HG02763 (cell line): Measurements from ENCODE around the gene USP10.

Experiments used
- ATAC-seq: cut with Tn5 transposase; IDR thresholded peaks from one replicate; pipeline ENCODE4 v1.9.1; 2021; ENCODE audit warnings: mild to moderate bottlenecking, moderate library complexity; ENCODE audit not compliant: unreplicated experiment

Gene USP10

DNA sequence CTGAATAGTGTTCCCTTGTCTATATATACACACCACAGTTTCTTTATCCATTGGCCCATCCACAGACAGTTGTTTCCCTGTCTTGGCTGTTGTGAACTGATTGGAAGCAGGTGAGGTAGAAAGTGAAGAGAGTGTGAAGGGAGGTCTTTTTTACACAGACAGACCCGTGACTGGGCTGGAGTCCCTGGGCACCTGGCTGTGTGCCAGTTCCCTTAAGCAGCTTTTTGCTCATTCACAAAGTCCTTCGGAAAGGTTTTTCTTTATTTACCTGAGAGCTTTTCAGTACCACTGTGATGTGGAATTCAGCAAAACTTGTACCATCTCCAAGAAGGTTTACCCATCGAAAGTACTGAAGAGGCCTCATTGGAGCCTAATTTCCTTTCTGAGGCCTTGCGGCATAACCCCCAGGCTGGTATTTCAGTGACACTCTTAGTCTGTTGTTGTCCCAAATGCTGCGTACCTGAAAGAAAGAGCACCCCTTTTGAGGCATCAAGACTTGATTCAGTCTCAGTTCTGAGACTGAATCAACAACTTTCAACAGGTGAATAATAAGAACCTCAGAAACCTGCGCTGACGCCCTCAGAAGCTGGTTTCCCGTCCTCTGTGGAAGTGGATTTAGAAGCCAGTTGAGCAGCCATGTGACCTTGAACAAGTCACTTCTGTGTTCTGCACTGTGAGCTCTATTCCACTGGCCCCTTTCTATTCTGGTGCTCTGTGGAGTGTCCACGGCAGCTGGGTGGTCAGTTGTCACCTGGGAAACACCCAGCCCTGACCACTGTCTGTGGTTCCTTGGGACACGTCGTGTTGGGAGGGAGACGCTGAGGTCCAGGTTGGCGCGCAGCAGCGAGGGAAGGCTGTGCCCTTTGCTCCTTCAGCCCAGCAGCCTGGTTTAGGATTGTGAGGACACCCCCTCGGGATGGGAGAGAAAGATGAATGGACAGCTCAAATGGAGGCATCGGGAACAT lies 66.1 kb downstream of the USP10 start:
- ATAC-seq, result no peak

DNA sequence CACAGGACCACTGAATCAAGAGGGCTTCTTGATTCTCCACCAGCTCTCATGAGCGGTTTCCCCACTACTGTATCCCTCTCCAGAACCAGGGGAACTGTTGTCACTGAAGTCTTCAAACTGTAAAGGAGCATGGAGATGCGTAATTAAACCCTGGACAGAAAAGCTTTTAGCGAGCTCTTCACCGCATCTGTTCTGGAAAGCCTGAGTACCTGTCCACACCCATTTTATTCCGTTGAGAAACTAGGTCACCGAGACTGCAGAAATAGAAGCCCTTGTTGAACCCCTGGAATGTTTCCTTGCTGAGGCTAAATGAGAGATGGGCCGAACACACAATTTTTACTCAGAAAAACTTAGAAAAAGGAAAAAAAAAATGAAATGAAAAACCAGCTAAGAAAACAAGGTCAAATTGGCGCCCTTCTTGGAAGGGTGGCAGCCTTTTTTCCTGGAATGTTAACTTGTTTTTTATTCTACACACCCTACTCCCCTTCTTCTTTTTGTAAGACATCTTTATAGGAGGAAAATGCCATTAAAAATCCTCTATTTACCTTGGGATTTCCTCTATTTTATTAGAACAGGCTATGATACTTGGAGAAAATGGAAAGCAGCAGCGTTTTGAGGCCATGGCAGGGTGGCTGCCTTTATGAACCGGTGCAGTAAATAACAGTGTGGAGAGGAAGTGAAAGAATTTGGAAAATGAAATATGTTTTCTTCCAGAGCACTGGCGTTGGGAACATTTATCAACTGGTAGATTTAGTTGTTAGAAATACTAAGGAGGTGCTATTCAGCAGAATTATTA lies 67.4 kb downstream of the USP10 start:
- no peak for ATAC-seq

DNA sequence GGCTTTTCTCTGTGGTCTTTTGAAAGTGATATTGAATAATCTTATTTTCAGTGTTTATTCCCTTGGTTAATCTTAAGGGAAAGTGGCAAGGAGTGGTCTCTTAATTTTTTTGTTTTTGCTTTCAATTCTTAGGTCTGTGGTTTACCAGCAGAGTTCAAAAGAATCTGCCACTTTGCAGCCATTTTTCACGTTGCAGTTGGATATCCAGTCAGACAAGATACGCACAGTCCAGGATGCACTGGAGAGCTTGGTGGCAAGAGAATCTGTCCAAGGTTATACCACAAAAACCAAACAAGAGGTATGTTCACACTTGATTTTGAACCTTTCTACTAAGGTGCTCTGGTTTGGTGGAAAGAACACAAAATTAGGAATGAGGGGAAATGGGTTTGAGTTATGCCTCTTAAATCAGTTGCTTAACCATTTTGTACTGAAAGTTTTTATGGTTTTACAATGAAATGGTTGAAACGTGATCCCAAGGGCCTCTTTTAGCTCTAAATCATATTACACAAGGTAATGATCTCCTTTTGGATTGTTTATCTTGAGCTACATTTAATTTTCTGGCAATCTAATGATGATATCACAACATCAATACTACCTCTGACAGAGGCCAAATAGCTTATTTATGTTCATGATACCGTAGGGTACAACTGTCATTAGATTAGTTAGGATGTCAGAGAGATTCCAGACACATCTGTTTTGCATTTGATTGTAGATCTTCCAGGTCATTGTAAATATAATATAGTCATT lies 68.4 kb downstream of the USP10 start:
- ATAC-seq, result no peak

GRCh38 chr16:84768808-84769197 lies 69.0 kb downstream of the USP10 start:
- no peak for ATAC-seq

- no peak for ATAC-seq
Observed at GRCh38 chr16:84769416-84769815, 69.6 kb downstream of the USP10 start.

DNA sequence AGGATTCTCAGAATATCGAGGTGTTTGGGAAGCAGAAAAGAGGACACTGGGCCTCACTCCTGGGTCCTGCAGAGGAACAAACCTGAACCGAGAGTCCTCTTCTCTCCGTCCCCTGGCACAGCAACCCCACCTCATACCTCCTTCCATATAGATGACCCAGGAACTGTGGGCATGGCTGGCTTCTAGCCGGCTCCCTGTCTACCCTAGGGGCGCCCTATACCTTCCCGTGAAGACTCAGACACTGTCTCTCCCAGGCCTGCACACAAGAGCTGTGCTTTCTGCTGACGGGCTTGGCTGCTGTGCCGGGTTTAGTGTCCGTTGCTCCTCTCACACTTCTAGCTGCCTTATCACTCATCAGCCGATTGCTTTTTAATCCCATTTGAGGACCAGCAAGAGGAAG lies 73.5 kb downstream of the USP10 start:
- ATAC-seq, result no peak

GRCh38 chr16:84774810-84775209 lies 75.0 kb downstream of the USP10 start:
- no peak for ATAC-seq

DNA sequence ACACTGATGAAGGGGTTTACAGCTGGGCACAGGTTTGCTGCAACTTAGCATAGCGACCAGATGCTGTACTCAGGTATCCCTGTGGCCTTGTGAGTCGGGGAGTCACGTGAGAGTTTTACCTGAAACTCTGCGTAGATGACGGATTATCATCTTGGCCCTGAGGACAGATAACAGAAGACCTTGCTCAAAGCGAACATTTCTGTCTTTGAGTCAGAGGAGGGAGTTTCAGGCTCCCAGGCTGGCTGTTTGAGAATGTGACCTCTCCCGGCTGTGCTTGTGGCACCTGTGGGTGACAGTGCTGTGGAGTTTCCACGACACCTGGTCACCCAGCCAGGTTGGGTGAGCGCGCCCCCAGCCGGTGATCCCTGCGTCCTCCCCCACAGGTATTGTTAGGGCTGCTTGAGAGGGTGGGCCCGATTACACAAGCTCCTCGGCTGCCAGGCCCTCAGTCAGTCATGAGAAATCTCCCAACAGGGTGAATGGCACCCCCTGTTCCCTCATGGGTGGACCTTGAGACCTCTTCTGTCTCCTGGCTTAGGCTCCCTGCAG lies 75.5 kb downstream of the USP10 start:
- no peak for ATAC-seq

DNA sequence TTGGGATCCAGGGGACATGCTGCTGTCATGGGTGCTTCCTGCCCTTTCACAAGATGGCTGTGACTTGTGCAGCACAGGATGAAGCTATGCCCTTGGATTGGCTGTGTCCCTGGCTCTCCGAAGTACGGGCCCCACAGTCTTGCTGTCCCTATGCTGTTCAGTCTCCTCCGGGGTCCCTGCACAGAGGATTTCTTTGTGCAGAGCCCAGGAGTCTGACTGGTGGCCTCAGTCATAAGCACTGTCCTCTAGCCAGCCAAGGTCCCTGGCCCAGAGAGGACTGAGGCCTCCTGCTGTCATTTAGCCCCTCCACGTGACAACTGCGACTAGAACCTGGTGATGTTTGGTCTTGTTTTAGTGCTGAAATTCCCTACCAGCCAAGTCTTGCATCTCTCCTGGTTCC lies 77.6 kb downstream of the USP10 start:
- no peak for ATAC-seq

- ATAC-seq, result no peak
Observed at GRCh38 chr16:84778720-84779119, 78.9 kb downstream of the USP10 start.

DNA sequence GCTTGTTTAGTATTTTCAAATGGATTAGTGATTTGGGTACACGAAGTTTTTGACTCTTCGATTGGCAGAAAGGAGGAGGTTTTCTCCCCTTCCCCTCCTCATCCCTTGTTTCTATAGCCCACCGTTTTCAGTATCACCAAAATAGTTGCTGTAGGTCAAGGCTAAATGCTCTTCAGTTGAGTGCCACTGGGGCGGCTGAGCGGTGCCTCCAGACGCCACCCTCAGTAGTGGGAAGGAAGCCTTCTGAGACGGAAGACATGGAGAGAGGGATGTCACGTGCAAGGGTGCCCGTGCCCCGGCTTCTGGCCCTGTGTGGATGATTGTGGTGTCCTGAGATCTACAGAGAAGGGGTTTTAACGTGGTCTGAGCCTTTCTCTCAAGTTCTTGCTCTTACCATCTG lies 80.3 kb downstream of the USP10 start:
- ATAC-seq, result no peak

- ATAC-seq, result no peak
Observed at GRCh38 chr16:84780544-84781376, 81.0 kb downstream of the USP10 start.

- no peak for ATAC-seq
Observed at GRCh38 chr16:84782846-84783245, 83.0 kb downstream of the USP10 start.

DNA sequence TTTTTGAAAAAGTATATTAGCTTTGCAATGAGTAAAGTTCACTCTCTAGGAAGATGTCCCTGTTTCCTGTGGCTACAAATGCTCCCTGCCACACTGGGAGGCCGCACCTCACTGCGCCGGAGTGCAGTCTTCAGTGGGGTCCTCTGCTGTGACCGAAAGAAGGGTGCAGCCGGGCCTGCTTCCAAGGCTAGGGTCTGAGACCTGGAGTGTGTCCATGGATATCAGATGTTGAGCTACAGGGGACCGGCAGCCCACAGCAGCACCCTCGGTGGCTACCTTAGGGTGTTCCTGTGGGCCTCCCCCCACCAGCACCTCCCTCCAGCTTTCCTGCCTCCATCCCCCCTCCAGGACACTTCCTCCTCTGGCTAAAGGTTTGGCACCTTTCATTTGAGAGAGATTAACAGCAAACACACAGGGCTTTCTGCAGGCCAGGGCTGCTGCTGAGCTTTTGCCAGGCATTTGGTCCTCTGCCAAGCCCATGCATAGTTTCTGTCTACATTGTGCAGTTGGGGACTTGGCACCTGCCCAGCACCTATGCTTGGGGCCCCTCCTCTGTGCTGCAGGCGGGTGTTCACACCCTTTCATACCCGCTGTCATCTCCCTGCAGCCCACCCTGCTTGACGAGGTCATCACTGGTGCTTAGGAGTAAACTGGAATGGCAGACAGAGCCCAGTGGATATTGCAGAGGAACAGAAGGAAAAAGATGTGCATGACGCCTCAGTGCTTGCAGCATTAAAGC lies 86.2 kb downstream of the USP10 start:
- no peak for ATAC-seq

DNA sequence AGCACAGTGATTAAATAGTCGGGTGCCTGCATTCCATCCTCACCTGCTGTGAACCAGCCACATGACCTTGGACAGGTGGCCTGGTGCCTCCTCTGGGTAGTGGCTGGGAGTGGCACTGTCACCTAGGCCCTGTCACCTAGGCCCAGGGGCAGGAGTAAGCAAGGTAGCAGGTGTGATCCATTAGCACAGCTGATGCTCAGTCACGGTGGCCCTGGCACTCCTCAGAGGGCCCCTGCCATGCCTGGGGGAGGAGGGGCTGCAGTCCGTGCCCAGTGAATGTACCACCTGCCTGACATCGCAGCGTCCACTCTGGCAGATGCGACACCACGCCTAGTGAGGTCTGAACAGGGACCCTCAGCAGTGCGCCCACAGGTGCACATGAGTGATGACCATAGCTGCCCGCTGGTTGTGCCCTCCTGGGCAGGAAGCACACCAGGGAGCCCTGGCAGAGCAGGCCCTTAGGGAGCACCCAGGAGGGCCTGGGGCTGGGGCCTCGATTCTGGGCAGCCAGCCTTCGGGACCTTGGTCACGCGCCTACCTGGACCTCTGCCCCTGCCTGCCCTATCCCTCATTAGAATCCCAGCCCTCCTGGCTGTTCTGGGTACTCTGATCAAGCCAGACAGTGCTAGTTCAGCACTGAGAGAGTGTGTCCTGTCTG lies 86.9 kb downstream of the USP10 start:
- ATAC-seq, result no peak

GRCh38 chr16:84787263-84787622 lies 87.4 kb downstream of the USP10 start:
- no peak for ATAC-seq

GRCh38 chr16:84788920-84789391 lies 89.2 kb downstream of the USP10 start:
- no peak for ATAC-seq

- no peak for ATAC-seq
Observed at GRCh38 chr16:84789431-84789830, 89.6 kb downstream of the USP10 start.

- no peak for ATAC-seq
Observed at GRCh38 chr16:84790301-84790700, 90.5 kb downstream of the USP10 start.
